Body of pancreas (tissue), 4 donors: ENCODE data around the gene KIAA1549.

Source experiments
- CTCF ChIP-seq, 7 experiments: fragments of 450-650 bp in 4 of 7; fragments of 200-600 bp in 3 of 7; sonication (generic) in 3 of 7; IDR thresholded peaks; one replicate each; pipeline ENCODE4 v1.5.1; 2016 to 2019; ENCODE audit warnings: antibody characterized with exemption in 7 of 7
- POLR2A ChIP-seq, 3 donors: fragments of 450-650 bp; IDR thresholded peaks; one replicate each; pipeline ENCODE4 v1.6.1; 2016; ENCODE audit warnings: antibody characterized with exemption in 3 of 3, mild to moderate bottlenecking in 2 of 3

GRCh38 chr7:138802706-138803105 is 178.5 kb downstream of the KIAA1549 start:
- no peak for TF ChIP-seq CTCF (IDR thresholded peaks at IDR 0.05)
- TF ChIP-seq POLR2A (IDR thresholded peaks at IDR 0.05), result no peak
